Muscle layer of duodenum (tissue), 2 donors: ENCODE measurements around the gene RPS15.

Experiments used
- H3K27ac ChIP-seq: one replicate; pipeline ENCODE4 v1.7.0; 2013; ENCODE audit warnings: mild to moderate bottlenecking, low read length
- H3K27me3 ChIP-seq: one replicate; pipeline ENCODE4 v1.7.0; 2013; ENCODE audit warnings: low read depth, mild to moderate bottlenecking, control low read depth, low read length
- H3K36me3 ChIP-seq, 2 donors: one replicate each; pipeline ENCODE4 v1.7.0; 2013; ENCODE audit warnings: low read length in 2 of 2, control low read depth in 1 of 2, mild to moderate bottlenecking in 1 of 2; ENCODE audit not compliant: insufficient read depth in 2 of 2, control insufficient read depth in 1 of 2
- H3K4me1 ChIP-seq, 2 donors: one replicate each; pipeline ENCODE4 v1.7.0; 2013; ENCODE audit warnings: low read length in 2 of 2, mild to moderate bottlenecking in 2 of 2, control low read depth in 1 of 2, moderate library complexity in 1 of 2; ENCODE audit not compliant: insufficient read depth in 2 of 2, control insufficient read depth in 1 of 2
- H3K4me3 ChIP-seq, 2 donors: one replicate each; pipeline ENCODE4 v1.7.0; 2013; ENCODE audit warnings: low read length in 2 of 2, low read depth in 1 of 2, mild to moderate bottlenecking in 1 of 2
- H3K9me3 ChIP-seq, 2 donors: one replicate each; pipeline ENCODE4 v1.7.0; 2013; ENCODE audit warnings: low read length in 2 of 2, control low read depth in 1 of 2, mild to moderate bottlenecking in 1 of 2; ENCODE audit not compliant: control insufficient read depth in 1 of 2
- donor health status: healthy.

The RPS15 gene

DNA sequence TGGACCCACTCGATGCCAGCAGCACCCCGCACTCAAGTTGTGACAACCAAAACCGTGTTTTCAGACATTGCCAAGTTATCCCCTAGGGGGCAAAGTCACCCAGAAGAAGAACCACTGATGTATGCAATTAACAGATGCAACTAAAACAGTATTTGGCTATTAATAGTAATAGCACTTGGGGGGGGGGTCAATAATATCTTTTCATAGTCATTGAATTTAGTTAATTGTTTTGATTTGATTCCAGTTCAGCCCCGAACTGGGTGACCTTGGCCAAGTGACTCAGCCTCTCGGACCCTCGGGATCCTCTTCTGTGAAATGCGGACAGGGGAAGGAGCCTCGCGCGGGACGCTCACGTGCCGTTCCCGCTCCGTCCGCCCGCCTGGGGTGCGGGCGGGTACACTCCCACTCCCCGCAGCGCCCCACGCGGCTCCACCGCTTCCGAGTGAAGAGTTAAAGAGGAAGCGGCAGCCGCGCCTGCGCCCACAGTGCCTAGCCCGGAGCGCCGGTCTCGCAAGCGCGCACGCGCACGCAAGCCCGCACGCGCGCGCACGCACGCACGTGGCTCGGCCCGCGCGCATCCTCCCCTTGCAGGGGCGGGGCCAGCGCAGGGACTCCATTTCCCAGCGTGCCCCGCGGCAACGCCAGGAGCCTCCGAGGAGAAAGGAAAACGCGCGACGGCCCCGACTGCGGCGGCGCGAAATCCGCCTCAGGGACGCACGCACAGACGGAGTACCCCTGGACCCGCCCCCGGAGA, 31.2 kb upstream of the RPS15 start:
- Histone ChIP-seq H3K9me3 (no peaks in the 10 kb centered on the region), H3K36me3 (no peaks in the 10 kb centered on the region), H3K27me3 (no peaks in the 10 kb centered on the region), H3K4me1 (peaks cover 9 to 34% of the 10 kb centered on the region in 2 donors), H3K27ac (peak overlapping the region; percentile 39), H3K4me3 (peak overlapping the region; percentile 49 to 69)

DNA sequence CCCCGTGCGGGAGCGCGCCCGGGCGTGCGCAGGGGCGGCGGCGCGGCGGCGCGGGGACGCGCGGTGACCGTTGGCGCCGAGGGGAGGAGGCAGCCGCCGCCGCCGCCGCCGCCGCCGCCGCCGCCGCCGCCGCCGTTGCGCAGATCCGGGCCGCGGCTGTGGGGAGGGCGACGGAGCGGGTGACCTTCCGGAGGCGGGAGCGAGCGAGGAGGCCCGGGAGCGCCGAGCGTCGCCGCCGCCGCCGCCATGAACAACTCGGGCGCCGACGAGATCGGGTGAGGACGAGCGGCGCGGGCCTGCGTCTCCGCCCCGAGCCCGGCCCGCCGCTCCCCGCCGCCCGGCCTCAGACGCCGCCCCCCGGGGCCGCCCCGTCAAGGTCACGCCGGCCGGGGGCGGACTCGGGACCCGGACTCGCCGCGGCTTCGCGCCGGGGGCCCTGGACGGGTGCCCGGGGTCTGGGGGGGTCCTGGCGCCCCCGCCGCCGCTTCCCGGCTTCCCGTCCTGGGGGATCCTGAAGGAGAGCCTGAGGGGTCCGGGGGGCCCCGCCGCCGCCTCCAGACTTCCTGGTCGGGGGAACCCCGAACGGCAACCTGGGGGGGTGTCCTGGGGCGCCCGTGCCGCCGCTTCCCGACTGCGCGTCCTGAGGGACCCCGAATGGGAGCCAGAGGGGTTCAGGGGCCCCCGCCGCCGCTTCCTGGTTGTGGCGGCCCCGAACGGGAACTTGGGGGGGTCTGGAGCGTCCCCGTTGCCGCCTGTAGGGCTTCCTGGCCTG, 30.5 kb upstream of the RPS15 start, which contains the start of gene DAZAP1:
DAZAP1 (plus strand) TSS at position 59 of the 772 bp plus-strand sequence; CDS start at position 247, 188 bp downstream.
- Histone ChIP-seq H3K9me3 (no peaks in the 10 kb centered on the region), H3K36me3 (no peaks in the 10 kb centered on the region), H3K27ac (peak within 1 kb of the TSS; percentile 86), H3K4me3 (peak within 1 kb of the TSS; percentile 78 to 79), H3K27me3 (no peaks in the 10 kb centered on the region), H3K4me1 (peaks cover 10 to 41% of the 10 kb centered on the region in 2 donors)

DNA sequence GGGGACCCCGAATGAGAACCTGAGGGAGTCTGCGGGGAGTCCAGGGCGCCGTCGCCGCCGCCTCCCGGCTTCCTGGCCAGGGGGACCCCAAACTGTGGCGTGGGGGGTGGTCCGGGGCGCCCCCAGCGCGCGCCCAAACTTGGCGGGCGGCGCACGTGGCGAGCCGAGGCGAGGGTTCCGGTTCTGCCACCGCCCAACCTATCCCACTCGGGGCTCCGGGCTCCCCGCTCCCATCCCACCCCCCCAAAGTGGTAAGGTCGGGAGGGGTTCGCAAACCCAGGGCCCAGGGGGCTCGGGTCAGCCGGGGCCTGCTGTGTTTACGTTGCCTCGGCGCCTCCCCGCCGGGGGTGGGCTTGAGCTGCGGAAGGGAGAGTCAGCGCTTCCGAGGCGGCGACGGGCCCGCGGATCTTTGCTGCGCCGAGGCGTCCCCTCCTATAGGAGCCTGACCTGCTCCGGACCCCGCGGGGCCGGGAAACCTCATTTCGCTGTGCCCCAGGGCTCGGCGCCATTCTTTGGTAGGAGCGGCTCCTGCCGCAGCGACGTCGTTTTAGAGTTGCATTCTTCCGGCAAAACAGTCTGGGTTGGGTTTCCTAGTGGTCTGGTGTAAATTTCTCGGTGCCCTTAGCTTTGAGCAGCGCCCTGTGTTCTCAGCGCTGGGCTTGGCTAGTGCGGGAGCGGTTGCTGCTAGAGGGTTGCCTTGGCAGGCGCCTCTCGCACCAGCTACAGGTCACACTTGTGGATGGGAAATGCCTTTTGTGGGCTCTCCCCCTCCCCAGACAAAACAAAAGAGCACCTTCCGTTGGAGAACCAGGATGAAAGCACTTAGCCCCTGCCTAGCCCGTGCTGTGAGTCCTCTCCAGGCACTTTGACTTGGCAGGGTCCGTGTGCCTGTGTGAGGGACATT, 29.6 kb upstream of the RPS15 start:
- Histone ChIP-seq H3K4me3 (peak overlapping the region; percentile 78 to 79), H3K4me1 (peaks cover 10 to 43% of the 10 kb centered on the region in 2 donors), H3K27ac (peak overlapping the region; percentile 86), H3K36me3 (no peaks in the 10 kb centered on the region), H3K27me3 (no peaks in the 10 kb centered on the region), H3K9me3 (no peaks in the 10 kb centered on the region)

DNA sequence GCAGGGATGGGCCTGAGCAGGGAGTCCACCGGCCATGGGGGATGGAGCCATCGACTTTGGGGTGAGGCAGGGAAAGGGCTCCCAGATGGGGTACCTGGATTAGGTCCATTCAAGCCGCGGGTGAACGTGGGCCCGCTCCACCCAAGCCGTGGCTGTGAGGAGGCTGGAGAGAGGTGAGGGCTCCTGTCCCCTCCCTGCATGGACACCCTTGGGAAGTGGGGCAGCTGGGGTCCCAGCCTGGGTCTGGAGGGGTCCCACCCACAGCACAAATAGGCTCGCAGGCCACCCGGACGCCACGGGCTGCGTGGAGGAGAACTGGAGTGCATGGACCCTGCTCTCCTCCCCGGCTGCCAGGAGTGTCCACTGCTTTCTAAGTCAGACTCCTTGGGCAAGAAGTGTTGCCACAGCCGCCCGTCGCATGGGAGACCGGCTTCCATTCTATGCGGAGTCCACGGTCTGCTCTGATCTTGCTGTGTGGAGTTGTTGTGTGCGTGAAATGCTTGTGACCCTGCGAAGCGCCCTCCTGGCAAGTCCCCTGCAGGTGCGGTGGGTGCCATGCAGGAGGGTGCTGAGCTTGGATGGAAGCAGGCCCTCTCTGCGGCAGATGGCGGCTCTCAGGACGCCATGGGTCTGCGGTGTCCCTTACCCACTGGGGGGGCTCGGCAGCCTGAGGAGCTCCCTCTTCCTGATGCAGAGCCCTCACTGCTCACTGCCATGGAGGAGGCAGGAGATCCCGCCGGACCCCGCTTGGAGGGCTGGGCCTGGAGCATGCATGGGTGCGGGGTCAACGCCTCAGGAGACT, 28.8 kb upstream of the RPS15 start:
- no peaks in the 10 kb centered on the region for H3K9me3 ChIP-seq
- H3K4me3 ChIP-seq: peak overlapping the region; percentile 78 to 79
- no peaks in the 10 kb centered on the region for H3K27me3 ChIP-seq
- peaks cover 10 to 43% of the 10 kb centered on the region in 2 donors for H3K4me1 ChIP-seq
- no peaks in the 10 kb centered on the region for H3K36me3 ChIP-seq
- peak overlapping the region; percentile 86 for H3K27ac ChIP-seq

DNA sequence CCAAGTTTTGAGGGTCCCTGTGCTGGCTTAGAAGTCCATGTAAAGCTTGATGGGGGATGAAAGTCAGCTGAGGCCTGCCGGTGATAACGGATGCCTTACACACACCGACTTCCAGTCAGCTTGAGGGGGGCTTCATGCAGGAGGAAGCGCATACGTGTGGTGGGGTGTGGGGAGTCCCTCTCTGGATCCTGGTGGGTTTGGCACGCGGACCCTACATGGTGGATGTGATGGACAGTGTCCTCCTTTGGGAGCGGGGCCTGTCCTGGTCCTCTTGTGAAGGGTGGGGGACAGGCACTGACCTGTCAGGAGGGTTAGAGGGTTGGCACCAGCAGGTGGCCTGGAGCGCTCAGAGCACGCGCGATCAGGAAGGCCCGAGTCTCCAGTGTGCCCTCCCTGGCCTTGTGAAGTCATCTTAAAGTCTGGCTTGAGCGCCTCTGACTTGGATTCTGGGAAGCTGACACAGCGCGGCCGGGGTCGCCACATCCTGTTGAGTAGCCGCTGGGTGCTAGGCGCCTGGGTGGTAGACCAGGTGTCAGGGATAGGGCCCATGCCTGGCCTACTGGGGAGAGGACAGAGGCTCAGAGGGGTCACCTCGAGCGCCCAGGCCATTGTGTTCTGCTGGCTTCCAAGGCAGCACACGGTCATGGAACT, 27.9 kb upstream of the RPS15 start:
- no peaks in the 10 kb centered on the region for H3K9me3 ChIP-seq
- H3K27me3 ChIP-seq: no peaks in the 10 kb centered on the region
- peak overlapping the region in 1 of 2 donors; percentile 78 for H3K4me3 ChIP-seq
- H3K4me1 ChIP-seq: peaks cover 15 to 49% of the 10 kb centered on the region in 2 donors
- H3K36me3 ChIP-seq: no peaks in the 10 kb centered on the region
- no peak overlapping the region for H3K27ac ChIP-seq

DNA sequence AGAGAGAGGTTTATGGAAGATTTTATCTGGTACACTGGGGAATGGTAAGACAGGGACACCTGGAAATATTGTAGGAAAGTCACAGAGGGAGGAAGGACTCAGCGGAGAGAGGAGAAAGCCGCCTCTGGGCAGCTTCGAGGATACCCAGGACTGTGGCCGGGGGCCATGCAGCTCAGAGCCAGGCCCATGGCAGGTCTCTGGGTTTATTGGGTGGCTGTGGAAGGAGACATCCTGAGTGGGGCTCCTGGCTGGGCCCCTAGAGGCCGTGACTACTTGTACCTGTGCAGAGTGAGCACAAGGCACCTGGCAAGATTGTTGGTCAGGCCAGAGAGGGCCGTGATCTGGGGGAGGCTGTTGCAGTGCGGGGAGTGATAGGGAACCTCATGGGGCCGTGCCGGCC, 27.4 kb upstream of the RPS15 start:
- Histone ChIP-seq H3K36me3 (no peaks in the 10 kb centered on the region), H3K9me3 (no peaks in the 10 kb centered on the region), H3K27me3 (no peaks in the 10 kb centered on the region), H3K27ac (no peak overlapping the region), H3K4me1 (peaks cover 17 to 54% of the 10 kb centered on the region in 2 donors), H3K4me3 (peak overlapping the region in 1 of 2 donors; percentile 14)

DNA sequence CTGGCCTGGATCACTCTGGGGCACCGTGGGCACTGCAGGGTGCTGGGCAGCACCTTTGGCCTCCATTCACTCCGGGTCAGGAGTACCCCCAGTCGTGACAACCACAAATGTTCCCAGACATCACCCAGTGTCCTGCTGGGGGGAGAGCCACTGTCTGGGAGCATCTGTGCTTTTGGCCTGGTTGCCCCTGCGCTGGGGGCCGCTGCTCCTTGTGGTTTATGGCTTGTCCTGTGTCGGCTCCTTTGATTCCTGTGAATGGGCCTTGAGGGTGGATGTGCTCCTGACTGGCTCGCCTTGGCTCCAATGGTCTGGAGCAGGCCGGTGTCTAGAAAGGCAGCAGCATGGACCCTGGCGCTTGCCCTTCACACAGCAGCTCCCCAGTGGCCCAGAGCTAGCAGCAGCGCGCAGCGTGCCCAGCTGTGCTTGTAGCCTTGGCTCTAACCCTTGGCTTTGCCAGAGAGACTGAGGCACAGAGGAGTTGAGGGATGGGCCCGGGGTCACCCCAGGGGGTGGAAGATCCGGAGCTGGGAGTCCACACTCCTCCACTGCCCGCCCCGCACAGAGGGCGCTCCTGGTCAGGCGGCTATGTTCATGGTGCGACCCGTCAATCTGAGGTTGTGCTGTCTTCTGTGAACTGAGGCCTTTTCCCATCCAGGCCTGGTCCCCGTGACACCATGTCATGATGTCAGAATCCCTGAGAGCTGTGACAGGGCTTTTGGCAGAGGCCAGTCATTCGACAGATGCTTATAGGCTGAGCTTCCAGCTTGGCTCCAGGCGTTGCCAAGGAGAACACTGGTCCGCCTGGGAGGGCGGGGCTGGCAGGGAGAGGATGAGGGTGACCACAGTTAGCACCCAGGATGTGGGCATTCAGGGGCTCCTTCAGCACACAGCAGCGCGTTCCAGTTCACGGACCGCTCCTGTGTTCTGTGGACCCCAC, 26.7 kb upstream of the RPS15 start:
- H3K36me3 ChIP-seq: no peaks in the 10 kb centered on the region

DNA sequence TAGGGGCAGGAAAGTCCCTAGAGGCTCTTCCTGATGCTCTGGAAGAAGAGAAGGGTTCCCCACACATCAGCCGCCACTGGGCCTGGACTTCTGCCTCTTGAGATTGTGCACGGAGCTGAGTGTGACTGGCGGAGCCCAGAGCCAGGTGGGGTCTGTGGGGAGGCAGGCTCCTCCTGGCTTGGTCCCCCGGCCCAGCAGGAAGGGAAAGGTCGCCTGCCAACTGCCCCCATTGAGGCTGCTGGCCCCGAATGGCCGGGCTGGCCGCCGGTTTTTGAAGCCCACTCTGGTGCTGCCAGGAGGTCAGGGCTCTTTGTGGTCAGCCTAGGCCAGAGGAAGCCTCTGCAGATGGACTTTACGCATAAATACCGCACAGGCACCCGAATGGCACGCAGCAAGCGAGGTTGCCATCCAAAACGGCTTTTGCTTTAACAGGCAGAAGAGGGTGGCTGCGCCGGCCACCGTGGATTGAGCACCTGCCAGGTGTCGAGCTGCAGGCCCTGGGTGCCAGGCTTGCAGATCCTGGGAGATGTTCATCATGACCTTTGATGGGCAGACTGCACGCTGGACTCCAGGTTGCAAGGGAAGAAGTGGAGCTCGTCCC, 25.8 kb upstream of the RPS15 start:
- Histone ChIP-seq H3K9me3 (no peaks in the 10 kb centered on the region), H3K4me3 (no peak overlapping the region), H3K4me1 (peaks cover 24 to 70% of the 10 kb centered on the region in 2 donors), H3K27me3 (no peaks in the 10 kb centered on the region), H3K36me3 (no peaks in the 10 kb centered on the region), H3K27ac (no peak overlapping the region)

More for the DNA sequence above, 26.7 kb upstream of the RPS15 start:
- Histone ChIP-seq H3K4me3 (peak overlapping the region in 1 of 2 donors; percentile 14), H3K27me3 (no peaks in the 10 kb centered on the region), H3K27ac (no peak overlapping the region), H3K9me3 (no peaks in the 10 kb centered on the region), H3K4me1 (peaks cover 24 to 61% of the 10 kb centered on the region in 2 donors)
